ENCODE results near the gene USP17L15.
"Not testable (repeated sequence)": the region's sequence is repeated elsewhere in the genome, so short reads cannot be mapped to it uniquely, and the experiment has no call there.

- not testable (repeated sequence) for TF ChIP-seq SUZ12 (IDR thresholded peaks at IDR 0.05; ENCODE audit: extremely low read depth, insufficient read depth, insufficient read length); ZNF274 (IDR thresholded peaks at IDR 0.05; ENCODE audit: low read depth, low read length); YY1 (IDR thresholded peaks at IDR 0.05; ENCODE audit: insufficient read depth, insufficient read length)
These were observed 33.1 kb downstream of the USP17L15 start, which contains the start of gene USP17L22 for GRCh38 chr4:9267319-9267718.
